GM12892 (cell line): ENCODE measurements around the gene SLC16A8.
"Not testable (repeated sequence)": the region's sequence is repeated elsewhere in the genome, so short reads cannot be mapped to it uniquely, and the experiment has no call there.

Experiments used
- DNase-seq: peaks from one replicate; pipeline ENCODE4 v3.0.0; 2011; ENCODE audit not compliant: insufficient read length
- FAIRE-seq: peaks from 2 replicates; lab custom pipeline; 2011; peaks lifted over from hg19 to GRCh38; lab: Jason Lieb, UNC
- POLR2A ChIP-seq: IDR thresholded peaks from 2 replicates; pipeline ENCODE4 v1.6.1; 2011; ENCODE audit warnings: low read depth, low read length, control low read depth
- POLR2AphosphoS5 ChIP-seq: IDR thresholded peaks from 2 replicates; pipeline ENCODE4 v1.6.1; 2011; ENCODE audit warnings: low read depth, low read length, control low read depth
- TAF1 ChIP-seq: IDR thresholded peaks from 2 replicates; pipeline ENCODE4 v1.6.1; 2011; ENCODE audit warnings: low read depth, mild to moderate bottlenecking, control low read depth, low read length, borderline replicate concordance

The SLC16A8 gene

DNA sequence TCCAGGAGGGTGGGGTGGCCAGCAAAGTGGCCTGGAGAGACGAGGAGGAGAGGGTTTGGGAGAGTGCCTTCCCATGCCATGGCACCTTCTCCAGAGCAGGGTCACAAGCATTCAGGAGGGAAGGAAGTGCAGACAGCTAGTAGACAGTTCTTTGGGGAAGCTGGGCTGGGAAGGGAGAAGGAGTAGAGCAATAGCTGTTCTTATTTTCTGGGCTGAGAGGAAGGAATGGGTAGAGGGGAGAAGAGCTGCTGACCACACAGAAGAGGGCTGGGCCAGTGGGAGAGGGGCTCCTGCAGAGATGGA lies 41.5 kb downstream of the SLC16A8 start:
- no peak for FAIRE-seq
- TF ChIP-seq POLR2A: no peak
- TF ChIP-seq POLR2AphosphoS5: no peak
- TF ChIP-seq TAF1: no peak
- no peak for DNase-seq

DNA sequence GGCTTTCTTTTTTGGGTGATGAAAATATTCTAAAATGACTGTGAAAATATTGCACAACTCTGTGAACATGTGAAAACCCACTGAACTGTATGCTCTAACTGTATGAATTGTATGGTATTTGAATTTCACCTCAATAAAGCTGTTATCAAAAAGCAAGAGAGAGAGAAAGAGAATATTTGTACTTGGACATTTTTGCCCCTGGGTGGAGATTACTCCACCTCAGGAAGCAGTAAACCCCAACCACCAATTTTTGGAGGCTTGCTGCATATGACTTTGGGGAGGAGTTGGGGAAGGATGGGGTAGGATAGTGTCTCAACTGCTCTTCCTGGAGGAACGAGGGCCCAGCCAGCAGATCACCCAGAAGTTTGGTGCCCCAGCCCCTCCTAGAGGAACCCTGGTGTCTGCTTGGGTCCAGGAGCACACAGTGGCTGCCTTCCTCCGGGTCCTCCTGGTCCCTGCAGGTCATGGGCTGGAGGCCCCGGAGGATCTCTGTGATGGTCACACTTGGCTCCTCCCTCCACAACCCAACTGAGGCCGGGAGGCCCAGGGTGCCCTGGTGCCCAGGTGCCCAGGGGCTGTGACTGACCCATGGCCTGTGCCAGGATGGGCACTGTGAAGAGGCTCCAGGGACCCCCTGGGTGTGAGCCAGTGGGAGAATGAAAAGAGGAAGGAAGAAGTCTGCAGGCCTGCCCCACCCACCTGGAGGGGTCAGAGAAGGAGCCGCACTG lies 42.1 kb downstream of the SLC16A8 start:
- TF ChIP-seq POLR2A (no peak), POLR2AphosphoS5 (no peak), TAF1 (no peak)
- no peak for FAIRE-seq

DNA sequence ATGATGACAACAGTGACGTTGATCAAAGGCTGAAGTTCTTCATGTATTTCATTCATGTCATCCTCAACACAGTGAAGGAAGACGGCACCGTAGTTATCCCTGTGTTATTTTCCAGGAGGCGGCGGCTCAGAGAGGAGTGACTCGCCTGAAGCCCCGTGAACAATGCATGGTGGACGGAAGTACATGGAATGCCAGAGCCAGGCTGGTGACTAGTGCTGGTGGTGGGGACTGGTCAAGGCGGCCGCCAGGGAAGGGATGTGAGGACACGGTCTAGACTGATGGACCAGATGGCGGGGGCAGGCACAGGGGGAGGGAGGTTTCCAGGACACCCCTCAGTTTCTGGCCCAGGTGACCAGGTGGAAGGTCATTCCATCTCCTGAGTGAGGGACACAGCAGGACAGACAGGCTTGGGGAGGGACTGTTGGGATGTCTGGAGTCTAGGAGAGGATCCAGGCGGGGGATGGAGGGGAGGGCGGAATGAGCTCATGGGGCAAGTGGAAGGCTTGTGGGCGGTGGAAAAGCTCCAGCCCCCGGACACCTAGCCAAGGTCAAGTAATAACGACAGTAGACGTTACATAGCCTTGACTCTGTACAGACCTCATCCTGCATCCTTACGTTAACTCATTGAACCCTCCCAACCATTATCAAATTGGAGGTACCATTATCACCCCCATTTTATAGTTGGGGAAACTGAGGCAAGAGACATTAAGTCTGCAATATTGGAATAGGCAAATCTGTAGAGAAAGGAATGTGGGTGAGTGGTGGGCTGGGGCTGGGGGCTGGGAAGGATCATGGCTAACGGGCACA lies 42.8 kb downstream of the SLC16A8 start:
- TF ChIP-seq POLR2AphosphoS5 (no peak), POLR2A (no peak), TAF1 (no peak)
- no peak for DNase-seq

More for the DNA sequence above, 42.1 kb downstream of the SLC16A8 start:
- DNase-seq: no peak

DNA sequence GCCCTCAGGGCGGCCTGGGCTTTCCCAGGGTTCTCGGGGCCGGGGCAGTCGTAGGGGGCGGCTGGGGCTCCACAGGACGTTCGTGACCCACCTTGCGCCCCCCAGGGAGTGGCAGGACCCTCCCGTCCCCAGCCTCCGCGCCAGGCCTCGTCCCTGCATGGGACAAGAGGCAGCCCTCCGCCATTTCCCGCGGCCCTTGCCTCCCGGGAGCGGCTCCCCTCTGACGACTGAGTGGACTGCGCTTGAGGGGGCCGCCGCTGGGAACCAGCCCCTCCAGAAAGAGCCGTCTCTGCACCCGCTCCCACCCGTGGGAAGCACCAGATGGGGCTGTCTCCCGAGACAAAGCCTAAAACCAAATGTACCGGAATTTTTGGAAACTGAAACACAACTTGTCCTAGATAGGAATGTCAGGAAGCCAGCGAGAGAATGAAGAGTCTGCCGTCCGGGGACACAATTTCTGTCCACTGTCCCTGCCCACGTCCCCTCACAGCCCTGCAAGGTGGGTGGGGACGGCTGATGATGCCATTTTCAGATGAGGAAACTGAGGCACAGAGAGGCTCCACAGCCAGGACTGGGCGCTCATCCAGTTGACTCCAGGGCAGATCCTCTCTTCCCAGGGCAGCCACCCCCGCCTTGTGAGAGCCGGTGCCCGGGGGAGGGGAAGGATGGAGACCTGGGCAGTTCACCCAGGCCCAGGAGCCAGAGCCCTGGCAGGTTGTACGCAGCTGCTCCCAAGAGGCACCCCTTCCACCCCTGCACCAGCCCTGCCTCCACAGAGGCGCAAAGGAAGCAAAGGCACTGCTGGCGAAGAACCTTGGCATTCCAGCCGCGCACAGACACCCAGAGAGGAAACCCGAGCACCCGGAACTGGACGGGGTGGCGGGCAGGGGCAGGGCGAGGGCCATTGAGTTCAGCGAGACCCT lies 44.8 kb downstream of the SLC16A8 start:
- no peak for DNase-seq
- no peak for FAIRE-seq
- TF ChIP-seq TAF1 (no peak), POLR2A (no peak), POLR2AphosphoS5 (no peak)

More for the DNA sequence above, 42.8 kb downstream of the SLC16A8 start:
- no peak for FAIRE-seq

GRCh38 chr22:38038426-38038825 lies 45.6 kb downstream of the SLC16A8 start:
- no peak for TF ChIP-seq POLR2AphosphoS5
- no peak for TF ChIP-seq POLR2A
- TF ChIP-seq TAF1: no peak
- DNase-seq (no peak), FAIRE-seq (no peak)

- not testable (repeated sequence) for DNase-seq, FAIRE-seq
Measured at GRCh38 chr22:38037367-38038150, 46.4 kb downstream of the SLC16A8 start.

DNA sequence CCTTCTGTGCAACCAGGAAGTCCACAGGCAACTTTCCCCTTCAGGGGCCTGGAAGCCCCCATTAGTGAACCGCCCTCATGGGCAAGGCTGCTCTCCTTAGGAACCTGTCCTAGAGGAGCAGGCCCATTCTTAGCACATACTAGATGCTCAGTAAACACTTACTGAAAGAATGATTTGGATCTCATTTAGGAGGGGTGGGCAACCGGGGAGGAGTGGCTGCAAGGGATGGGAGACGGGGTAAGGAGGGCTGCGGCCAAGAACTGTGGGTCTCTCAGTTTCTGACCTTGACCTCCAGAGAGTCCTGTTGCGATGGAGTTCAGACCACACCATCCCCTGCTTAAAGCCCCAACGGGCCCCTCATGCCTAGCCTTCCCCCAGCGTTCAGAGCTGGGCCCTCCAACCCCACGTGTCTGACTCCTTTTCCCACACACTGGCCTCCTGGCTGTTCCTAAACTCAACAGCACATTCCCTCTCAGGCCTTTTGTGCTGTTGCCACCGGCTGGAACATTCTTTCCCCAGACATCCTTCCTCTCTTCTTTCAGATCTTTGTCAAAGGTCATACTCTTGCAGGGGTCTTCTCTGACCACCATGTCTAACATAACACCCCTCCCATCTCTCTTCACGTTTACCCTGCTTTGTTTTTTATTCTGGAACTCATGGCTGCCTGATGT lies 47.5 kb downstream of the SLC16A8 start:
- DNase-seq: no peak
- TF ChIP-seq POLR2A (no peak), POLR2AphosphoS5 (no peak), TAF1 (no peak)
- no peak for FAIRE-seq

DNA sequence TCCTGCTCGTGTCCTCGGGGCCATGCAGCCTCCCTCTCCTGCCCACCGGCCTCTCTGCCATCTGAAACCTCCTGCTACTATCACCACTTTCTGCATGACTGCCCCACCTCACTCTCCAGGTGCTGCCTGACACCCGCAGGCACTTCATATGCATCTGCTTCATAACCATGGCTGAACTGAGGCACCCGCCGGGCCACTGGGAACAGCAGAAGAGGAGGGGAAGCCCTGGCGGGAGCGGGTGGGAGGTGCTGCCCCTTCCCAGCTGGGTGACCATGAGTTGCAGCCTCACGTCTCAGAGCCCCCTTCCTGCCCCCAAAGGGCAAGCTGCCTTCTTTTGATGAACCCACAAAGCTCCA lies 48.5 kb downstream of the SLC16A8 start:
- TF ChIP-seq POLR2A (no peak), TAF1 (no peak), POLR2AphosphoS5 (no peak)
- no peak for DNase-seq
- no peak for FAIRE-seq

DNA sequence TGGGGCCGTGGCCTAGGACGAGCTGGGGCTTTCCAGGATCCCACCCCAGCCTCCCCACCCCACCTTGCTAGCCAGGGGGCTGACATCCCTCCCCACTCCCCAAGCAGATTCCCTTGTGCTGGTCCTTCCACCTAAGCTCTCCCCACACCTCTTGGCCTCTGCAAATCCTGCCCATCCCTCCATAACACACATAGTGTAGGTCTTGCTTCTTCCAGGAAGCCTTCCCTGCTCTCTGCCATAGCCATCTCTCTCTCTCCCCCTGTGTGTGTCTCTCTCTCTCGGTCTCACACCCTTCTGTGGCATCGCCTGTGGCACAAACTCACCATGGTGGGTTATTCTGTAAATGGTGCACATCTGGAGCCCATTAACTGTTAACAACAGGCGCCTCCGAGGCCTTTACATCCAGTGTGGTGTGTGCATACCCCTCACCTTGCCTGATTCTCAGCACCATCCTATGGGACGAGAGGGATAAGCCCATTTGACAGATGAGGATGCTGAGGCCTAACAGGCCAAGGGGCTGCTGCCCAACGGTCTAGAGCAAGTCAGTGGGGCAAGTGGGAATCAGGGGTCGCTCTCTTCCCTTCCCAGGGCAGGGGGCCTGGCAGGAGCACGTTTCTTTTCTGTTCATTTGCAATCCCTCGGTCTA lies 49.0 kb downstream of the SLC16A8 start:
- FAIRE-seq (no peak), DNase-seq (no peak)

More for the DNA sequence above, 49.0 kb downstream of the SLC16A8 start:
- TF ChIP-seq TAF1 (no peak), POLR2A (no peak), POLR2AphosphoS5 (no peak)
